Panc1 (cell line): ENCODE measurements around the gene PRR30. TPM values are rescaled to one million over a fixed set of nuclear protein-coding genes. Genes with fewer than 3 reads are reported as not detected.
"Not testable (repeated sequence)": the region's sequence is repeated elsewhere in the genome, so short reads cannot be mapped to it uniquely, and the experiment has no call there.

Experiments used
- ATAC-seq: fragments of 200-7000 bp; cut with Tn5 transposase; 2 replicates; pipeline ENCODE4 v1.9.1; 2020; ENCODE audit warnings: mild to moderate bottlenecking, moderate library complexity
- BruUV-seq: library from RNA; stranded (reverse); fragments of 400-500 nt; replicated peaks from 2 replicates; lab custom pipeline; 2021; lab: Mats Ljungman, UMichigan
- CTCF ChIA-PET: fragments of 300-600 bp; sonication (Branson Sonifier 250); formaldehyde crosslinking; loops from one replicate; lab custom pipeline; 2022; ENCODE audit warnings: antibody characterized with exemption; lab: Charles Lee
- POLR2A ChIA-PET: fragments of 300-600 bp; sonication (Branson Sonifier 250); formaldehyde crosslinking; loops from one replicate; lab custom pipeline; 2022; ENCODE audit warnings: antibody characterized with exemption; lab: Charles Lee
- DNase-seq: peaks from one replicate; pipeline ENCODE4 v3.0.0-alpha.2; 2010; ENCODE audit warnings: low read depth, low spot score
- H3K27ac ChIP-seq: 2 replicates; pipeline ENCODE4 v1.5.1; 2011; ENCODE audit warnings: mild to moderate bottlenecking, low read length, inconsistent platforms
- H3K27me3 ChIP-seq: fragments of 200-500 bp; sonication (Bioruptor generic); 2 replicates; pipeline ENCODE4 v1.6.0; 2014; ENCODE audit warnings: low read length, inconsistent platforms; ENCODE audit not compliant: control insufficient read depth, insufficient read depth
- H3K36me3 ChIP-seq: fragments of 200-500 bp; sonication (Bioruptor generic); 2 replicates; pipeline ENCODE4 v1.5.1; 2014; ENCODE audit warnings: inconsistent platforms, mild to moderate bottlenecking, low read length, moderate library complexity; ENCODE audit not compliant: control insufficient read depth, insufficient read depth
- H3K4me1 ChIP-seq: 2 replicates; pipeline ENCODE4 v1.5.1; 2011; ENCODE audit warnings: inconsistent platforms, mild to moderate bottlenecking, low read length, moderate library complexity; ENCODE audit not compliant: control insufficient read depth, insufficient read depth
- H3K4me3 ChIP-seq, 2 experiments: 2 replicates each; pipeline ENCODE4 v1.5.1; 2011 to 2012; ENCODE audit warnings: low read depth in 2 of 2, low read length in 2 of 2, mild to moderate bottlenecking in 2 of 2, inconsistent platforms in 1 of 2, moderate library complexity in 1 of 2
- H3K9me3 ChIP-seq: fragments of 200-500 bp; sonication (Bioruptor generic); 2 replicates; pipeline ENCODE4 v1.5.1; 2014; ENCODE audit warnings: low read depth, mild to moderate bottlenecking, inconsistent platforms, low read length, moderate library complexity; ENCODE audit not compliant: control insufficient read depth, insufficient read depth
- CTCF ChIP-seq: fragments of 450-650 bp; IDR thresholded peaks from 2 replicates; pipeline ENCODE4 v1.5.1; 2017; ENCODE audit warnings: mild to moderate bottlenecking
- POLR2AphosphoS5 ChIP-seq: IDR thresholded peaks from 2 replicates; pipeline ENCODE4 v1.6.1; 2012; ENCODE audit warnings: mild to moderate bottlenecking, low read depth, low read length, moderate library complexity
- REST ChIP-seq, 2 experiments: IDR thresholded peaks; 2 replicates each; pipeline ENCODE4 v1.6.1; 2011 to 2012; ENCODE audit warnings: low read depth in 2 of 2, control low read depth in 1 of 2, low read length in 1 of 2, mild to moderate bottlenecking in 1 of 2, moderate library complexity in 1 of 2; ENCODE audit not compliant: insufficient read depth in 1 of 2
- SIN3A ChIP-seq: IDR thresholded peaks from 2 replicates; pipeline ENCODE4 v1.6.1; 2012; ENCODE audit warnings: low read depth, mild to moderate bottlenecking, low read length, moderate library complexity, borderline replicate concordance; ENCODE audit not compliant: insufficient read depth
- TCF7L2 ChIP-seq: IDR thresholded peaks from 2 replicates; pipeline ENCODE4 v1.6.1; 2011; ENCODE audit warnings: mild to moderate bottlenecking, low read depth, low read length, inconsistent platforms
- in situ Hi-C: cut with HindIII; loops from 2 replicates; pipeline ENCODE4 v1.10.0; 2016; ENCODE audit warnings: low sequenced_read_pairs, low pct_unique_long_range_greater_than_20kb
- intact Hi-C: fragments of 100-400 bp; cut with micrococcal nuclease; formaldehyde crosslinking; loops from one replicate; pipeline ENCODE4 v1.10.0; 2022; ENCODE audit not compliant: unreplicated experiment
- total RNA-seq: library from RNA; stranded (reverse); gene quantifications from one replicate; pipeline ENCODE4 v1.2.1, GENCODE V29; 2021; ENCODE audit not compliant: unreplicated experiment

Gene PRR30
- total RNA-seq, 1 experiment from 2014 or later, result not detected

- intact Hi-C loops (no loop called here), in situ Hi-C loops (no loop called here)
- TF ChIP-seq SIN3A, result no peak
- TF ChIP-seq CTCF, result no peak
- 0 out of 2 replicates have a peak, but pooled peaks have one; percentile 37 for TF ChIP-seq TCF7L2
- ATAC-seq (no peak), DNase-seq (no peak)
- no TSS peak for BruUV-seq
- CTCF ChIA-PET, result interaction anchor here (0.7 kb wide), 1 partner anchor 19 kb away, joined by 3 read pairs; no protein-coding TSS in a partner anchor
- Histone ChIP-seq H3K27ac (no peak overlapping the region), H3K9me3 (no peaks in the 10 kb centered on the region), H3K27me3 (peaks cover 2% of the 10 kb centered on the region), H3K36me3 (no peaks in the 10 kb centered on the region), H3K4me1 (no peaks in the 10 kb centered on the region), H3K4me3 (no peak overlapping the region)
- POLR2A ChIA-PET, result no interaction called here
Observed at GRCh38 chr2:27177441-27178351, 38.5 kb upstream of the PRR30 start.

GRCh38 chr2:27175781-27176180 is 36.6 kb upstream of the PRR30 start:
- not testable (repeated sequence) for H3K4me1 ChIP-seq, H3K27ac ChIP-seq

GRCh38 chr2:27175330-27175729 is 36.1 kb upstream of the PRR30 start:
- POLR2A ChIA-PET, result no interaction called here

More at GRCh38 chr2:27175781-27176180, 36.6 kb upstream of the PRR30 start:
- H3K4me3 ChIP-seq, H3K36me3 ChIP-seq, ATAC-seq, H3K27me3 ChIP-seq, H3K9me3 ChIP-seq, DNase-seq, BruUV-seq, POLR2A ChIA-PET, intact Hi-C loops, CTCF ChIA-PET, in situ Hi-C loops: not testable (repeated sequence)

More at GRCh38 chr2:27175330-27175729, 36.1 kb upstream of the PRR30 start:
- no peak overlapping the region for H3K4me3 ChIP-seq
- H3K27me3 ChIP-seq, result peaks cover 2% of the 10 kb centered on the region
- CTCF ChIA-PET, result interaction anchor here (0.8 to 0.9 kb wide), 2 partner anchors 16 kb away, joined by 3 read pairs; no protein-coding TSS in a partner anchor
- ATAC-seq (no peak), DNase-seq (no peak)
- no peaks in the 10 kb centered on the region for H3K4me1 ChIP-seq
- no peak for TF ChIP-seq REST (IDR thresholded peaks at IDR 0.05; ENCODE audit: insufficient read depth in 1 of 2, low read depth in 2 of 2, low read length in 1 of 2)
- no peak for TF ChIP-seq TCF7L2
- no peak for TF ChIP-seq CTCF
- no peak for TF ChIP-seq SIN3A
- no peak for TF ChIP-seq POLR2AphosphoS5
- in situ Hi-C loops, result no loop called here
- H3K36me3 ChIP-seq, result no peaks in the 10 kb centered on the region
- no peak overlapping the region for H3K27ac ChIP-seq
- intact Hi-C loops, result no loop called here
- no TSS peak for BruUV-seq
- H3K9me3 ChIP-seq, result no peaks in the 10 kb centered on the region
